Dermis microvascular lymphatic vessel endothelial cell (primary cell): ENCODE data around the gene PDHB. TPM values are rescaled to one million over a fixed set of nuclear protein-coding genes. Genes with fewer than 3 reads are reported as not detected.
"Not testable (repeated sequence)": the region's sequence is repeated elsewhere in the genome, so short reads cannot be mapped to it uniquely, and the experiment has no call there.

Experiments
- DNase-seq, 2 donors: peaks; one replicate each; pipeline versions ENCODE4 v3.0.0 to v3.0.0-alpha.2; 2010; ENCODE audit warnings: low read depth in 2 of 2
- total RNA-seq: library from RNA; depleted of rRNA; stranded (reverse); fragments of >200 nt; gene quantifications from 2 replicates; pipeline ENCODE4 v1.2.1, GENCODE V29; 2014

The PDHB gene
- 60.3 and 63.6 TPM in 2 replicates for total RNA-seq

- DNase-seq: peak; percentile 74 to 90
These were observed at the start of gene PDHB for GRCh38 chr3:58433400-58434167. Gene PDHB (minus strand): TSS chr3:58433832. CDS start chr3:58433809, 23 bp downstream.

GRCh38 chr3:58482917-58483636 lies 49.4 kb upstream of the PDHB start:
- no peak for DNase-seq

- DNase-seq: no peak
These were observed 46.7 kb upstream of the PDHB start for GRCh38 chr3:58480309-58480708.

GRCh38 chr3:58478781-58479180 lies 45.1 kb upstream of the PDHB start:
- no peak for DNase-seq

GRCh38 chr3:58474967-58475578 lies 41.4 kb upstream of the PDHB start:
- DNase-seq: no peak

GRCh38 chr3:58474348-58474911 lies 40.8 kb upstream of the PDHB start:
- DNase-seq: no peak

GRCh38 chr3:58473275-58473674 lies 39.6 kb upstream of the PDHB start:
- DNase-seq: no peak

GRCh38 chr3:58471025-58471887 lies 37.6 kb upstream of the PDHB start:
- DNase-seq: peak; percentile 48 to 58

- no peak for DNase-seq
These were observed 36.9 kb upstream of the PDHB start for GRCh38 chr3:58470363-58471024.

GRCh38 chr3:58469096-58469495 lies 35.5 kb upstream of the PDHB start:
- DNase-seq: no peak

- no peak for DNase-seq
These were observed 33.4 kb upstream of the PDHB start for GRCh38 chr3:58466899-58467563.

GRCh38 chr3:58464866-58465265 lies 31.2 kb upstream of the PDHB start:
- DNase-seq: no peak

- DNase-seq: no peak
These were observed 30.3 kb upstream of the PDHB start for GRCh38 chr3:58463942-58464271.

GRCh38 chr3:58463181-58463941 lies 29.7 kb upstream of the PDHB start:
- DNase-seq: peak; percentile 33 to 69

GRCh38 chr3:58462829-58463180 lies 29.2 kb upstream of the PDHB start:
- DNase-seq: no peak

GRCh38 chr3:58459160-58459559 lies 25.5 kb upstream of the PDHB start:
- no peak for DNase-seq

GRCh38 chr3:58452176-58452575 lies 18.5 kb upstream of the PDHB start:
- DNase-seq: no peak

GRCh38 chr3:58441514-58442450 lies 8.2 kb upstream of the PDHB start:
- no peak for DNase-seq

GRCh38 chr3:58440996-58441355 lies 7.3 kb upstream of the PDHB start:
- not testable (repeated sequence) for DNase-seq
